ENCODE data around the gene ZFYVE27. TPM values are rescaled to one million over a fixed set of nuclear protein-coding genes. Genes with fewer than 3 reads are reported as not detected.

Gene ZFYVE27
- total RNA-seq, 1 donor from 2014 or later = 29.4 TPM

- Histone ChIP-seq H3K4me3 (no peak overlapping the region), H3K27ac (no peak overlapping the region), H3K4me1 (no peaks in the 10 kb centered on the region), H3K9me3 (no peaks in the 10 kb centered on the region), H3K36me3 (peaks cover 88% of the 10 kb centered on the region), H3K27me3 (no peaks in the 10 kb centered on the region)
- TF ChIP-seq CTCF (IDR thresholded peaks at IDR 0.05) = no peak
- DNase-seq (no peak), ATAC-seq (no peak)
- intact Hi-C loops (cut with DNase I) = no loop called here
Measured at GRCh38 chr10:97744405-97745035, 7.6 kb downstream of the ZFYVE27 start.

GRCh38 chr10:97747573-97747972, 10.6 kb downstream of the ZFYVE27 start:
- Histone ChIP-seq H3K27ac (no peak overlapping the region), H3K27me3 (no peaks in the 10 kb centered on the region), H3K9me3 (no peaks in the 10 kb centered on the region), H3K36me3 (peaks cover 100% of the 10 kb centered on the region), H3K4me1 (no peaks in the 10 kb centered on the region), H3K4me3 (no peak overlapping the region)
- ATAC-seq = no peak
- DNase-seq = no peak
- intact Hi-C loops (cut with DNase I) = no loop called here
- no peak for TF ChIP-seq CTCF (IDR thresholded peaks at IDR 0.05)

- no peaks in the 10 kb centered on the region for H3K27me3 ChIP-seq
- TF ChIP-seq CTCF (IDR thresholded peaks at IDR 0.05) = no peak
- no peak overlapping the region for H3K27ac ChIP-seq
- H3K4me3 ChIP-seq = no peak overlapping the region
- intact Hi-C loops (cut with DNase I) = no loop called here
- H3K4me1 ChIP-seq = no peaks in the 10 kb centered on the region
- ATAC-seq (no peak), DNase-seq (no peak)
- peaks cover 100% of the 10 kb centered on the region for H3K36me3 ChIP-seq
- no peaks in the 10 kb centered on the region for H3K9me3 ChIP-seq
Measured at GRCh38 chr10:97748116-97748515, 11.2 kb downstream of the ZFYVE27 start.

GRCh38 chr10:97752956-97753355, 16.0 kb downstream of the ZFYVE27 start:
- H3K9me3 ChIP-seq = no peaks in the 10 kb centered on the region
- no peaks in the 10 kb centered on the region for H3K4me1 ChIP-seq
- DNase-seq (no peak), ATAC-seq (no peak)
- intact Hi-C loops (cut with DNase I) = no loop called here
- no peaks in the 10 kb centered on the region for H3K27me3 ChIP-seq
- H3K4me3 ChIP-seq = no peak overlapping the region
- TF ChIP-seq CTCF (IDR thresholded peaks at IDR 0.05) = no peak
- peaks cover 100% of the 10 kb centered on the region for H3K36me3 ChIP-seq
- no peak overlapping the region for H3K27ac ChIP-seq

GRCh38 chr10:97754726-97755125, 17.8 kb downstream of the ZFYVE27 start:
- H3K27me3 ChIP-seq = no peaks in the 10 kb centered on the region
- H3K9me3 ChIP-seq = no peaks in the 10 kb centered on the region
- peaks cover 96% of the 10 kb centered on the region for H3K36me3 ChIP-seq
- intact Hi-C loops (cut with DNase I) = no loop called here
- ATAC-seq = no peak
- no peak for TF ChIP-seq CTCF (IDR thresholded peaks at IDR 0.05)
- no peak for DNase-seq
- H3K4me3 ChIP-seq = no peak overlapping the region
- H3K4me1 ChIP-seq = no peaks in the 10 kb centered on the region
- H3K27ac ChIP-seq = no peak overlapping the region

- Histone ChIP-seq H3K4me3 (no peak overlapping the region), H3K9me3 (no peaks in the 10 kb centered on the region), H3K36me3 (peaks cover 96% of the 10 kb centered on the region), H3K27me3 (no peaks in the 10 kb centered on the region), H3K4me1 (no peaks in the 10 kb centered on the region), H3K27ac (no peak overlapping the region)
- intact Hi-C loops (cut with DNase I) = no loop called here
- ATAC-seq = no peak
- no peak for DNase-seq
- no peak for TF ChIP-seq CTCF (IDR thresholded peaks at IDR 0.05)
Measured at GRCh38 chr10:97755718-97756117, 18.8 kb downstream of the ZFYVE27 start.

All from upper lobe of right lung (tissue), 1 donor.